DMS53 treated with DMSO at 0.1 percent for 48 hours (cell line): Measurements from ENCODE around the gene TXLNG.
A peak's percentile ranks its signal among the peaks of the same experiment; 100 is the strongest.
"Not testable (repeated sequence)": the region's sequence is repeated elsewhere in the genome, so short reads cannot be mapped to it uniquely, and the experiment has no call there.

Source experiments
- DNase-seq: peaks from one replicate; lab custom pipeline; 2025; ENCODE audit not compliant: unreplicated experiment; lab: John Stamatoyannopoulos, UW

Gene TXLNG

DNA sequence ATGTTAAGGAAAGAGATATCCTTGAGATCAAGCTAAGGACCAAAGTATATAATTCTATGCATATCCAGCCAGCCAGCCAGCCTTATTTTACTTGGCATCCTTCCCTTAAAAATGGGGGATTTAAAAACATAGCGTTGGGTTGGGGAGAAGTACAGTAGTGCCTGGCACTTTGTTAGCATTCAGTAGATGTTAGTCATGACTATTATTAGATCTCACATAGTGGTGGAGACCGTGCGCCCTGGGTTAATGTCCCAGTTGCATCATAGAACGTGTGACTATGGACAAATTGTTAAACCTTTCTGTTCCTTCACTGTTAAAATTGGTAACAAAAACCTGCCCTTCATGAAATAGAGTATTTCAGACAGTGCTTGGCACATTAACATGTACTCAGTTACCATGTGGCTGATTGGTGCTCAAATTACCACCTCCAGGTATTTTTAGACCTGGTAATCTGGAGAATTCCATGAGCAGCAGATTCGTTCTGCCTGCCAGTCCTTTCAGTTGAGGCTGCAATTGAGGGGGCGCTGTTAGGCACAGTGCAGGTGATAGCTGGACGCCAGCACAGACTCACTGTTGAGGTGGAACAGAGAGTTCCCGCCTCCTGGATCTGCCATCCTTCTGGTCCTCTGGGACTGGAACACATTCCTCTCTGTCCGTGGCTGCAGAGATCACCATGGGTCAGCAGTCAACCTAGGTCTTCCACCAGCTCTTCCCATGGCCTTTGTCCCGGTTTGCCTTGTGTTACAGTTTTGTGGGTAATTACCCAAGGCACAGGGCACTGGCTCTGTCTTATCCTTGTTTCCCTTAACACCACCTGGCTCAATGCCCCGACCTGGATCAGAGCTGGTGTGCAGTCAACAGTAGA is 52.2 kb downstream of the TXLNG start:
- DNase-seq, result no peak

DNA sequence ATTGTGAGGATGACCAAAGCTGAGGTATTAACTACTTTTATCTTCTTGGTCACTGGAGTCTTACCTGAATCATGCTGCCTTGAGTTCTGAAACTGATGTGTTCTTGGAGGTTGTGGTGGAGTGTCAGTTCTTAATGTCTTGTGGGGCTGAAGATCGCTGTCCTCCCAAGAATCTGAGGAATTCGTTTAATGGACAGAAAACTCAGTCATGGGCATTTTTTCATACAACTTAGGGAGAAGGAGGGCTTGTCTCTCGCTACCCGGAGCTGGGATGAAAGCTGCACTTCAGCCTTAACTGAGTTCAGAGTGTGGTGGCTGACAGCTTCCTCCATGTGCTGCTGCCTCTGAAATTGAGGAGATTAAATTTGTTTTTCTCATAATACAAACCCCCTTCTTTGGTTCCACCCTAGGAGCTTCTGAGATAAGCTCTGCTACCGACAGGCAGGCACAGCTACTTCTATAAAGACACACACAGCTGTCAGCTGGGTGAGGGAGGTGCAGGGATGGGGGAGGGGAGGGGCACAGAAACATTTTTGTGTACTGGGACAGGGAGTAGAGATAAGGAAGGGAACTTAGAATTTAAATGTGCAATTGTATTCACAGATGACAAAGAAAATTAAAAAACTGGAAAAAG is 53.1 kb downstream of the TXLNG start:
- no peak for DNase-seq

DNA sequence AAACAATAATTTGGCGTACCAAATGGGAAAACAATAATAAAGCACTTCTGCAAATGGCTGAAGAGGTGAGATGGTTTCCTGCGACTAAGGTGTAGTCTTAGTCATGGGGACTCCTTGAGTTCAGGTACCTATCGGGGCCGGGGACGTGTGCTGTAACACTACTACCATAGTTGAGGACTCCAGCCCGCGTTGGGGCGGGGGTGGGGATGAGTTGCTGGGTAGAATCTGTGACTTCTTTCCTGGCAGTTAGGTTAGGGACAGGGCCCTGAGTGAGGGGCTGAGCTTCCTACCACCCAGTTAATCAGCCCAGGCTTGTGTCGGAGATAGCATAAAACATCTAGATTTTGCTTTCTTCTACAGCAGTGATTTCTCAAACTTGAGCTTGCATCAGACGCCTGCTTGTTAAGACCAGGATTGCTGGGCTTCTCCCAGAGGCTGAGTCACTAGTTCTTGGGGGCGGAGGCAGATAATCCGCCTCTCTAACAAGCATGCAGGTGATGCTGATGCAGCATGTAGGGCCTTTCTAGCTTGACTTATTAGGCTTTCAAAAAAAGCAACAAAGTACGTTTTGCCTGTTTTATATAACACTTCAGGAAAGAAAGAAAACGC is 53.7 kb downstream of the TXLNG start:
- no peak for DNase-seq

DNA sequence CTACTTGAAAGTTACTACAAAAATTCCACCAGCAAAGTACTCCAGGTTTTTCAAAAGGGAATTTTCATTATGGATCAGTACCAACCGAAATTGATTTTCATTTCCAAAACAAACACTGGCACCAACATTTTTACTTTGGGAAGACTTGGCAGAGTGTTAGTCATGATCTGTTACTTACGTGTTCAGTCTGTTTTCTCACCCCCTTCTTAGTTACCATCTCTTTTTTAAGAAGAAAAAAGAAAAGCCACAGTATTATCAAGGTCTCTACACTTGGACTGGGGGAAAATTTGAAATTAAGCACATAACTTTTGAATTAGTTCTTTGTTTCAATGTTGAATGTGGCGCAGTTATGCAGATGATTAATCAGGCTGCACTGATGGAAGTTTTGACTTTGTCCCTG is 56.4 kb downstream of the TXLNG start:
- DNase-seq, result no peak

DNA sequence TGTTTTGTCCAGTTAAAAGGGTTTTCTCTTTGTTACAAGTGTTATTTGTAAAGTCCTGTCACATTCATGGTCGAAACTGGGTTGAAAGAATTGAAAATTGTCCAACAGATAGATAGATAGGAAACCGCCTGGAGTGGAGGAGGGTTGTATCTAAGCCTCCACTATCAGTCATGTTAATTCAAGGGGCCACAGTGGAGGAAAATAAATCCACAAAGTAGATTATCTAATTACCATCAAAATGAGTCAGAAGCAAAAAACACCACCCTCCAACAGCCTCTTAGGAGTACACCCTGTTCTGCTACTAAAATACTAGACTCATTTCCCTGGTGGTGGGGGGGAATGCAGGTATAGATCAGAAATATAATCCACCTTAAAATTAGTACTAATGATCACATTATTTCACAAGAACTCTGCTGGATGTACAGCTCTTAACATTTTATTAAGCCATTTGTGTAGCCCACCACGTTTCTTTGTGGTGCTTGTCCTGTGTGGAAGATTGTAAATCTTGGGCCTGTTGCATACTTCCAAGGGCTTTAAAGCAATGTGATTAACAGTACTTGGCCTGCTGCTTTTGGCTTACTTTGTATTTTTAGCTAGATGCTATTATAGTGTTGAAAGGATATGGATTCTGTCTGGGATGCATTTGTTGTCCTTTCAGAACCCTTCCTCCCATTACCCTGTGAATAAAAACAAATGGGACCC is 57.1 kb downstream of the TXLNG start:
- no peak for DNase-seq

DNA sequence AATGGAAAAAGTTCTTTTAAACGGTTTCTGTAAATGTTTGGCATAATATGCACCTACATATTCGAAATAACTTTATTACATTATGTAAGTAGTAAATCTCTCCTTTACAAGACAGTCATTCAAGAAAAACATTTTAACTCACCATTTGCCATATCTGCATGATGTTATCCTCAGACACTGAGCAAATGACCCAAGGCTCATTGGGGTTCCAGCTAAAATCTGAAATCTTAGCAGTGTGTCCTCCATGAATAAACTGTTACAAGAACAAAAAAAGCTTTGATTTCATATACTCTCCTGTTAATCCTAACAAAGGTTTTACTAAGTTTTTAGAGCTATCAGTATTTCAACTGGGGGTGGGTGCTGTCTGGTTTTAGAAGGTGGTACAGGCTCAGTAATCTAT is 59.4 kb downstream of the TXLNG start:
- DNase-seq, result no peak

DNA sequence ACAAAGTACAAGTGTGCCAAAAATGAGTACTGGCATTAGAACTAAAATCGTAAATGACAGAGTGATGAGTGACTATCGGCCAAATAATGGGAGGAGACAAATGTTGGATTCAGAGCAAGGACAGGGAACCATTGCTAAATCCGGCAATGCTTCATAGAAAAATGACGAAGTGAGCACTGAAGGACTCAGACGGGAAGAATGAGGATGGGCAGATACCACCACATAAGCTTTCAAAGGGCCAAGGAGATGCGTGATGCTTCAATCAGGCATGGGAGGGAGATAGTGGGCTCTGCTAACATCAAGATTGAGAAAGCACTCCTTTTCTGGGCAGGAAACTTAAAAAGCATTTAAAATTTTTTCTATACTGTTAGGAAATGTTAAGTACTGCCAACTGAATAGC is 62.3 kb downstream of the TXLNG start:
- no peak for DNase-seq

DNA sequence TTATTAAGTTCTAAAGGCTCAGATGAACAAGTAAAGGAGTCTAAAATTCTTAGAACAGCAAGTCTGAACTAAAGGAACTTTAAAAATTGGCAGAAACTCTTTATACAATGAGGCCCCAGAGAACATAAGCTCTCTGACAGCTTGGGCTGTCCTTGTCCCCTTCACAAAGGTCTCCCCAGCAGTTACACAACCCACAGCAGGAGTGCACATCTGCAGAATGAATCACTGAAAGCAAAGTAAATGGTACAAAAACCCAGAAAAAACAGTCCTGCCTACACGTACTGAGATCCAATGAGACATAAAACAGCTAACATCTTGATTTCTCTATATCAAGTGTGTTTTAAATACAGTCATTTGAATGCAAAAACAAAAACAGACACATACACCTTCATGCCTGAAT is 65.2 kb downstream of the TXLNG start:
- DNase-seq, result no peak

DNA sequence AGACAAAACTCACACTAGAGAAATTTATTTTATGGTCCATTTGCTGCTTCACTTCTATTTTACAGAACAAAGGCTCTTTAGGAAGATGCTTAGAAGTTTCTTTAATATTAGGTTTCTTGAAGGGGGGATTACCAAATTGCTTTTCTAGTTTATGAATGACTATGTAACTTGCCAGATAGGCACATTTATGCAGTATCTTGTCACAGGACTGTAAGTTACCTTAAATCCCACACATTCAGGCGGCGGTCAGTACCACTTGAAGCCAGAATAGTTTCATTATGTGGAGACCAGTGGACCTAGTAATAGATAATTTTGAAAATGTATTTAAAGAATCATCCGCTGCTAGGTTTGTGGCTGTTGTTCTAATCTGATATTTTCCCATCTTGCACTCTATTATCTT is 65.6 kb downstream of the TXLNG start:
- no peak for DNase-seq

DNA sequence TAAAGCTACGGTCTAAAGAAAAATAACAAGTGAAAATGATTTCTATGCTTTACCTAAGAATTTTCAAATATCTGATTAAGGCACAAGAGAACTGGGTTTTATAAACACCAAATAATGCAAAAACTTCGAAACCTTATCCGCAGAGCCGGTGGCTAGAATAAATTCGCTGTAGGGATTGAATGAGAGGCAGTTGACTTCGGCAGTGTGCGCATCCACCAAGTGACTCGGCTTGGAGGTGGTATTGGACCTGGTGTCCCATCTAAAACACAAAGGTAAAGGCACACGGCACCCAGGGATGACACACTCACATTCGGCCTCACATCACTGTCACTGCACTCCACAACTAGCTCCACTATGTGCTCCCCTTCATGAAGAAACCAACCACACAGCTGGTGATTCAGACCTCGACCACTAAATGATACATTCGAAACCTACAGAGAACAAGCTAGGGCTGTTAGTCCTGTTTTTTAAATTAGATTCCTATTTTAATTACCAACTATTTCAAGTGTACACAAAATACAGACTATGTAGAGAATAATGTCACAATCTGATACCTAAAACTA is 66.4 kb downstream of the TXLNG start:
- DNase-seq, result no peak

DNA sequence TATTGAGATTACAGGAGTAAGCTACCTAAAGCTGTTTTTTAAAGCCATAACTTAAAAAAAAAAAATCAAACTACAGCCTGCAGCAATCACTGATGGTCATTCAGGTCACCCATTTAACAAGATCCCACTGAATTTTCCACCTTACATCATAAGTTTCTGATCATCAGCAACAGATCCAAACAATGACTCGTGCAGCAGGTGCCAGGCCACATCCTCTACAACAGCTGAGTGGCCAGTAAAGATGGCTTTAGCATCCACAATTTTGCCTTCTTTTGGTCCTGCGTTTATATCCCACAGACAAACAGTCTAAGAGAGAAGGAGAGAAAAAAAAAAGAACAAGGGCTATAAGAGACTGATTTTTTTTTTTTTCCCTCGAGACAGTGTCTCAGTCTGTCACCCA is 67.3 kb downstream of the TXLNG start:
- no peak for DNase-seq

DNA sequence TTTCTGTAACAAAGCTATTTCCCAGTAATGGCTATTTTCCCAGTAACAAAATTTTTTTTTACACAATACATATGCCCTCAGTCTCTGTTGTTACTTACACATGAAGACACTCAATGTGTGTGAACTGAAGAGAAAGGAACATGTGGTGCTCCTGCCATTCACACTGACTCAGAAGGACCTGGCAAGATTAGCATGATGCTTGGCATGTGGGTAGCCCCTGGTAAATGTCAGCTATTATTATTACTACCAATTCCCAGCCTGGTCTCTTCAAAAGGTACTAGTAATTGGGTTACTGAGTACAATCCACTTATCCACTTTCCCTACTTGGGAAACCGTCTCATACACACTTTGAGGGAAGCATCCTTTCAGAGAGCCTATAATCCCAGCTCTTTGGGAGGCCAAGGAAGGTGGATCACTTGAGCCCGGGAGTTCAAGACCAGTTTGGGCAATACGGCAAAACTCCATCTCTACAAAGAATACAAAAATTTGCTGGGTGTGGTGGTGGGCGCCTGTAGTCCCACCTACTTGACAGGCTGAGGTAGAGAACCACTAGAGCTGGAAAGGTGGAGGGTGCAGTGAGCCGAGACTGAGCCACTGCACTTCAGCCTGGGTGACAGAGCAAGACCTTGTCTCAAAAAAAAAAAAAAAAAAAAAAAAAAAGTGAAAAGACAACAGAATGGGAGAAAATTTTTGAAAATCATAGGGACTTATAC is 69.3 kb downstream of the TXLNG start:
- DNase-seq, result no peak

DNA sequence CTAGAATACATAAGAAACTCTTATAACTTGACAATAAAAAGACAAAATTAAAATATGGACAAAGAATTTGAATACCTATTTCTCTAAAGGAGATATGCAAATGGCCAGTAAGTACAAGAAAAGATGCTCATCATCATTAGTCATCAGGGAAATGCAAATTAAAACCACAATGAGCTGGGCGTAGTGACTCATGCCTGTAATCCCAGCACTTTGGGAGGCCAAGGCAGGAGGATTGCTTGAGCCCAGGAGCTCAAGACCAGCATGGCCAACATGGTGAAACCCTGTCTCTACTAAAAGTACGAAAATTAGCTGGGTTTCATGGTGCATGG is 69.8 kb downstream of the TXLNG start:
- not testable (repeated sequence) for DNase-seq

DNA sequence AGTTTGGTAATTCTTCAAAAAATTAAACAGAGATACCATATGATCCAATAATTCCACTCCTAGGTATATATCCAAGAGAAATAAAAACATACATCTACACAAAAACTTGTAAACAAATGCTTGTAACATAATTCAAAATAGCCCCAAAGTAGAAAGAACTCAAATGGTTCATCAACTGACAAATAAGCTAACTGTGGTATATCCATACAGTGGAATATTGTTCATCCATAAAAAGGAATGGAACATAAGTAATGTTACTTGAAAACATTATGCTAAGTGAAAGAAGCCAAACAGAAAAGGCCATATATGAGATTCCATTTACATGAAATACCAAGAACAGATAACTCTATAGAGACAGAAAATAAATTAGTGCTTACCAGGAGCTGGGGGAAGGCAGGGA is 70.5 kb downstream of the TXLNG start:
- no peak for DNase-seq

DNA sequence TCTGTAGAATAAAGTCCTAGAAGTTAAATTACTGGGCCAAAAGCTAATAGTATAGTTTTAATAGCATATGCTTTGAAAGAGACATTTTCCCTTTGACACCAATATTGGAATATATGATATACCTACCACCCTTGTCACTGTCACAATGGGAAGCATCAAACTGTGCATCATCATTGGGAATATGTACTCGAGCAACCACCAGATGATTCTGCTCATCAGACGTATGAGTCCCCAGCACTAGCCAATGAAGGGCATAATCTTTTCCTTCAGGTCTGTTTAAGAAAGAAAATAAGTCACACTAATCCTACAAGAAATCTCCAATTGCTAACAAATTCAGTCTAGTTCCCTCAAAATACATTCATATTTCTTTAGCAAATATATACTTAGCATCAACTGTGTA is 76.6 kb downstream of the TXLNG start:
- DNase-seq, result no peak

DNA sequence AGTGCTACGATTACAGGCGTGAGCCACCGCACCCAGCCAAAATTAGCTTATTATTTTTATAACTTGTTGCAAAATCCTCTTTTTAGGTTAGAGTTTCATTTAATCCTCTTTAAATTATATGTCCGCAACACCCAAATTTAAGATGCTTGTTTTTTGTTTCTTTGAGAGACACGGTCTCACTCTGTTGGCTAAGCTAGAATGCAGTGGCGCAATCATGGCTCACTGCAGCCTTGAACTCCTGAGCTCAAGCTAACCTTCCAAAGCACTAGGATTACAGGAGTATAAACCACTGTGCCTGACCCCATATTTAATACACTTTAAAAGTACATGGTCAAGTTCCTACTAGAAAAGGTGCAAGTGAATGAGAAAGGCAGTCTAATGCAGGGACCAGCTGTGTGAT is 81.7 kb downstream of the TXLNG start:
- no peak for DNase-seq

DNA sequence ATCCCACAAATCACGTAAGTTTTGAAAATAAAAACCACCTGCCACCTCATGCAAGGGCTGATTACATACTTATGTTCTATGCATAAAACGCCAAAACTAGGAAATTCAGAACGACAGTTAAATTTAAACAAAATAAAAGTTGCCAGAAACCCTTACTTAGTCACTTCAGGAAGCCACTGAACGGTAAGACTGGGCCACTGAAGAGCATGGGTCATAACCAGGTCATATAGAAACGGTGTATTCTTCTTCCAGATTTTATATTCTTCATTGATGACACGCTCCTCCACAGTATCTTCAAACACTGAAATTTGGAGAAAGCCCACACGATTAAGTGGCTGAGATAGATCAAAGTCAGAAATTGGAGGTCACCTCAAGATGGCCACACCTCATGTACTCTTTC is 82.7 kb downstream of the TXLNG start:
- DNase-seq, result no peak

DNA sequence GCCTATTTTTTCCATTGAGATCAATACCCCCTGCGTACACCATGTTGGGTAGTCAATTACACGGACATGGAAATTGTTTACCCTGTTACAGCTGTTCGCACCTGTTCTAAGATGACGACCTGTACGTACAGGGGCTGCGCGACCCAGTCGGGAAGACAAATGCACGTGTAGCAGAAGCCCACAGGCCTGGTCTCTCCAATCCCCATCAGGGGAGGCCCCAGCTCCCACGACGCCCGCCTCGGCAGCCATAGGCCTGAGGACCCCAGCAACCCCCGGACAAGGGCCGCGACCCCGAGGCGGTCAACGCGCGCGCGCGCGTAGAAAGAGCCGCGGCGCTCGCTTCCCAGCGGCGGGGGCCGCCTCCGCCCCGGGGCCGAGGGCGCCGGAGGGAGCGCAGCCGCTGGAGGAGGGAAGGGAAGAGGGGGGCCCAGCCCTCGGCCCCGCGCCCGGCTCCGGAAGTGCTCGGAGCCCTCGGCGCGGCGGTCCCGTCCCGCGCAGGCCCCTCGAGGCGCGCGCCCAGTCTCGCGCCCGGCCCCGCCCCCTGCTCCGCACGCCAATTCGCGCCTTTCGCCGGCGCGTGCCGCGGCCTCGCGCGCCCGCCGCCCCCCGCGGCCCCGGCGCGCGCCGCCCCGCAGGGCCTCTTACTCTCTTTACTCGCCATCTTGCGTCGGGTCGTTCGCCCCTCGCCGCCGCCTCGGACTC is 83.3 kb downstream of the TXLNG start:
- DNase-seq, result no peak

DNA sequence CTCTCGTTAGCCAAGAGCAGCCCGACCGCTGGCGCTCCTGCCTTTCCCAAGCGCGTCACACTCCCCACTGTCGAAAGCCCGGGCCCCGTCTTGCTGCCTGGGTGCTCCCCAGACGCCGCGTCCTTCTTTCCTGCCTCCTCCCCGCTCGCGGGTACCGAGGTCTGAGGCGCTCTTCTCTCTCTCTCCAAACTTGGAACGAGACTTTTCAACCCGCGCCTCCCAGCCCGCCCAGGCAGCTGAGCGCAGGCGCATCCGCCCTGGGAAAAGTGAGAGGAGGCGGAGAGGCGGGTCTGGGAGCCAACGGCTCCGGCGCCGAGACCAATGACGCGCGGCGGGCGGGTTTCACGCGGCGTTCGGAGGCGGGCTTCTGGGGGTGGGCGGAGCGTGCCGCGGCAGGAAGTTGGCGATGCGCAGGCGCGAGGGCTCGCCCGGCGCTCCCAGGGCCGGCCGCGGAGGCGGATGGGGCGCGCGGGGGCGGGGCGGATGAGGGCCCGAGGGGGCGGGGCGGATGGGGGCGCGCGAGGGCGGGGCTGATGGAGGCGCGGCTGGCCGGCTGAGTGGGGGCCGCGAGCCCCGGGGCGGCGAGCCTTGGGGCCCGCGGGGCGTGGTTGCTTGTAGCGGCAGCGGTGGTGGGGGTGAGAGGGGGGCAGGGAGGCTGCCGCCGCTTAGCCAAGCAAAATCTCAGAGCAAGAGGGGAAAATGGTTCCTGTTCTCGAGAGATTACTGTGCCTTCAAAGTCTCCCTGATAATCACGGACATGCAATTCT is 84.0 kb downstream of the TXLNG start, which contains the start of gene RBBP7:
Gene RBBP7 (minus strand): TSS at position 268 of the 767 bp plus-strand sequence. CDS start 309 bp downstream, outside the sequence.
- peak; percentile 85 for DNase-seq
